Testis (tissue), 3 donors: ENCODE results near the gene PRLR. TPM values are rescaled to one million over a fixed set of nuclear protein-coding genes. Genes with fewer than 3 reads are reported as not detected.

Source experiments
- DNase-seq: peaks from one replicate; pipeline ENCODE4 v3.0.0-alpha.2; 2019
- H3K27ac ChIP-seq, 2 donors: fragments of 200-600 bp; sonication (generic); one replicate each; pipeline ENCODE4 v1.5.1; 2019
- H3K27me3 ChIP-seq: fragments of 200-600 bp; sonication (generic); one replicate; pipeline ENCODE4 v1.5.1; 2019
- H3K36me3 ChIP-seq: fragments of 200-600 bp; sonication (generic); one replicate; pipeline ENCODE4 v1.5.1; 2017; ENCODE audit warnings: low read depth; ENCODE audit errors: missing control alignments
- H3K4me1 ChIP-seq: fragments of 200-600 bp; sonication (generic); one replicate; pipeline ENCODE4 v1.5.1; 2019
- H3K4me3 ChIP-seq, 2 donors: fragments of 200-600 bp; sonication (generic); one replicate each; pipeline ENCODE4 v1.5.1; 2017 to 2019
- H3K9me3 ChIP-seq: fragments of 200-600 bp; sonication (generic); one replicate; pipeline ENCODE4 v1.5.1; 2017
- CTCF ChIP-seq, 3 experiments: fragments of 450-650 bp in 2 of 3; fragments of 200-600 bp in 1 of 3; sonication (generic) in 1 of 3; IDR thresholded peaks; one replicate each; pipeline ENCODE4 v1.5.1; 2016 to 2019; ENCODE audit warnings: antibody characterized with exemption in 3 of 3, mild to moderate bottlenecking in 2 of 3, moderate library complexity in 1 of 3
- POLR2A ChIP-seq: fragments of 450-650 bp; IDR thresholded peaks from one replicate; pipeline ENCODE4 v1.6.1; 2017; ENCODE audit warnings: antibody characterized with exemption, mild to moderate bottlenecking, moderate library complexity
- WGBS, 2 donors: methylation state at CpG; one replicate each; pipeline ENCODE4 v1.1.5; 2018; 5-methylcytosine and 5-hydroxymethylcytosine counted together
- intact Hi-C: fragments of 100-400 bp; cut with DNase I; formaldehyde crosslinking; loops from one replicate; pipeline ENCODE4 v1.15.1; 2023; ENCODE audit warnings: low total_unique reads
- polyA plus RNA-seq: library from polyadenylated mRNA; stranded (reverse); fragments of 350-450 nt; fragmentation: Illumina TruSeq; extraction: RNeasy Lipid Tissue Mini Kit (QIAGEN cat#74804); gene quantifications from one replicate; pipeline ENCODE4 v1.2.3, GENCODE V29; 2014; ENCODE audit warnings: low read depth, low replicate concordance; ENCODE audit not compliant: insufficient read depth
- total RNA-seq, 2 donors: library from RNA; depleted of rRNA; stranded (reverse); fragments of >200 nt; gene quantifications; one replicate each; pipeline ENCODE4 v1.2.3, GENCODE V29; 2016

The PRLR gene
- total and polyA plus RNA-seq, 3 donors from 2014 or later = 1.6 to 6.3 (median 2.2) TPM

GRCh38 chr5:35264509-35264908, 34.2 kb upstream of the PRLR start:
- no peaks in the 10 kb centered on the region for H3K4me1 ChIP-seq
- no peak overlapping the region for H3K4me3 ChIP-seq
- H3K27me3 ChIP-seq = no peaks in the 10 kb centered on the region
- TF ChIP-seq CTCF (IDR thresholded peaks at IDR 0.05) (no peak), POLR2A (no peak)
- DNase-seq = no peak
- H3K27ac ChIP-seq = no peak overlapping the region
- WGBS, 2 donors = 93 to 96% methylated on average over 2 of the region's 2 CpGs
- intact Hi-C loops = no loop called here
- H3K36me3 ChIP-seq = no peaks in the 10 kb centered on the region
- H3K9me3 ChIP-seq = no peaks in the 10 kb centered on the region

- DNase-seq = no peak
- intact Hi-C loops = no loop called here
- H3K4me1 ChIP-seq = no peaks in the 10 kb centered on the region
- WGBS, 2 donors = 76 to 79% methylated on average over 2 of the region's 2 CpGs
- no peaks in the 10 kb centered on the region for H3K36me3 ChIP-seq
- TF ChIP-seq POLR2A (no peak), CTCF (IDR thresholded peaks at IDR 0.05) (no peak)
- H3K27ac ChIP-seq = no peak overlapping the region
- no peak overlapping the region for H3K4me3 ChIP-seq
- H3K9me3 ChIP-seq = no peaks in the 10 kb centered on the region
- H3K27me3 ChIP-seq = no peaks in the 10 kb centered on the region
These were observed 33.1 kb upstream of the PRLR start for GRCh38 chr5:35263266-35263877.

GRCh38 chr5:35253582-35253981, 23.3 kb upstream of the PRLR start:
- DNase-seq = no peak
- Histone ChIP-seq H3K4me1 (no peaks in the 10 kb centered on the region), H3K4me3 (no peak overlapping the region), H3K27ac (no peak overlapping the region), H3K27me3 (no peaks in the 10 kb centered on the region), H3K9me3 (no peaks in the 10 kb centered on the region), H3K36me3 (no peaks in the 10 kb centered on the region)
- TF ChIP-seq CTCF (IDR thresholded peaks at IDR 0.05) (no peak), POLR2A (no peak)
- 91 to 100% methylated on average over 3 of the region's 3 CpGs for WGBS, 2 donors
- intact Hi-C loops = no loop called here

- DNase-seq = no peak
- no peaks in the 10 kb centered on the region for H3K9me3 ChIP-seq
- no peak overlapping the region for H3K4me3 ChIP-seq
- no peaks in the 10 kb centered on the region for H3K27me3 ChIP-seq
- no peak overlapping the region for H3K27ac ChIP-seq
- no peaks in the 10 kb centered on the region for H3K4me1 ChIP-seq
- WGBS, 2 donors = 85 to 89% methylated on average over 2 of the region's 2 CpGs
- intact Hi-C loops = no loop called here
- H3K36me3 ChIP-seq = no peaks in the 10 kb centered on the region
- TF ChIP-seq POLR2A (no peak), CTCF (IDR thresholded peaks at IDR 0.05) (no peak)
These were observed 22.7 kb upstream of the PRLR start for GRCh38 chr5:35252963-35253362.
